OCI-LY3 (cell line): Measurements from ENCODE around the gene WBP1L.

Experiments
- EZH2phosphoT487 ChIP-seq: fragments of 200-600 bp; shearing (Covaris generic); IDR thresholded peaks from 2 replicates; pipeline ENCODE4 v1.6.1; 2018; ENCODE audit warnings: antibody characterized with exemption, mixed run types, low read depth
- TF ChIP-seq, protein P1 (sequence below): fragments of 200-600, 300-600 bp; sonication (generic); IDR thresholded peaks from 2 replicates; pipeline ENCODE4 v1.5.1; 2014; ENCODE audit warnings: antibody characterized with exemption, low read length, low read depth

DNA sequence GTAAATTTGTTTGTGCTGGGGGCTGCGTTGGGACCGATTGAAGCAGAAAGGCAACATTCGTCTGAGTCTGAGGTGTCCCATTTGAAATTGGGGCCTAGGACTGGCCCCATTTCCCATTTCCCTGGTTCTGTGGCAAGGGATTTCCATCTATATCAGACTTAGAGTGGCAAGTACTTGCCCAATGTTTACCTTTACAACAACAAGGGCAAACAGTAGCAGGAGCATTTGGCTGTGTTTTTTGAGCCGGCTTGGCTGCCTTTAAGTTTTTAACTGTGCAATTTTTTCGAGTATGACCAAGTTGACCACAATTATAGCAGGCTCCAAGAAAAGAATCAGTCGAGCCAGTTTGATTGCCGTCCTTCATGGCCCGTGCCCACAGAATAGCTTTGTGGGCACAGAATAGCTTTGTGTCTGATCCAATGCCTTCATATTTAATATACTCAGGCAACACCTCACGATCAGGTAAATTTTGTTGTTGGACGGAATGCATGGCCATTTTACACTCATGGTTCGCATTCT lies 98.1 kb downstream of the WBP1L start:
- TF ChIP-seq, protein P1, sequence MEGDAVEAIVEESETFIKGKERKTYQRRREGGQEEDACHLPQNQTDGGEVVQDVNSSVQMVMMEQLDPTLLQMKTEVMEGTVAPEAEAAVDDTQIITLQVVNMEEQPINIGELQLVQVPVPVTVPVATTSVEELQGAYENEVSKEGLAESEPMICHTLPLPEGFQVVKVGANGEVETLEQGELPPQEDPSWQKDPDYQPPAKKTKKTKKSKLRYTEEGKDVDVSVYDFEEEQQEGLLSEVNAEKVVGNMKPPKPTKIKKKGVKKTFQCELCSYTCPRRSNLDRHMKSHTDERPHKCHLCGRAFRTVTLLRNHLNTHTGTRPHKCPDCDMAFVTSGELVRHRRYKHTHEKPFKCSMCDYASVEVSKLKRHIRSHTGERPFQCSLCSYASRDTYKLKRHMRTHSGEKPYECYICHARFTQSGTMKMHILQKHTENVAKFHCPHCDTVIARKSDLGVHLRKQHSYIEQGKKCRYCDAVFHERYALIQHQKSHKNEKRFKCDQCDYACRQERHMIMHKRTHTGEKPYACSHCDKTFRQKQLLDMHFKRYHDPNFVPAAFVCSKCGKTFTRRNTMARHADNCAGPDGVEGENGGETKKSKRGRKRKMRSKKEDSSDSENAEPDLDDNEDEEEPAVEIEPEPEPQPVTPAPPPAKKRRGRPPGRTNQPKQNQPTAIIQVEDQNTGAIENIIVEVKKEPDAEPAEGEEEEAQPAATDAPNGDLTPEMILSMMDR, result no peak
- no peak for TF ChIP-seq EZH2phosphoT487
